Suprapubic skin (tissue), 4 donors: ENCODE measurements around the gene NDFIP1.

ENCODE experiments used
- EP300 ChIP-seq: sonication (generic); formaldehyde crosslinking; IDR thresholded peaks from one replicate; pipeline ENCODE4 v1.6.1; 2017; ENCODE audit warnings: antibody characterized with exemption
- POLR2A ChIP-seq, 2 donors: fragments of 450-650 bp; IDR thresholded peaks; one replicate each; pipeline ENCODE4 v1.6.1; 2017; ENCODE audit warnings: antibody characterized with exemption in 2 of 2, mild to moderate bottlenecking in 2 of 2, moderate library complexity in 2 of 2
- POLR2AphosphoS5 ChIP-seq, 3 donors: sonication (generic); formaldehyde crosslinking; IDR thresholded peaks; one replicate each; pipeline ENCODE4 v1.6.1; 2017; ENCODE audit warnings: antibody characterized with exemption in 3 of 3
- TF ChIP-seq, protein P1 (sequence below), 2 donors: fragments of 200-600 bp in 1 of 2; fragments of 450-650 bp in 1 of 2; sonication (generic) in 1 of 2; IDR thresholded peaks; one replicate each; pipeline ENCODE4 v1.5.1; 2016 to 2019; ENCODE audit warnings: antibody characterized with exemption in 2 of 2, mild to moderate bottlenecking in 1 of 2, moderate library complexity in 1 of 2

GRCh38 chr5:142108432-142109330 lies at the start of gene NDFIP1:
- TF ChIP-seq POLR2A (IDR thresholded peaks at IDR 0.05) (peak in 1 of 2 donors; percentile 84), EP300 (no peak), POLR2AphosphoS5 (IDR thresholded peaks at IDR 0.05) (peak in 2 of 3 donors; percentile 48 to 75)
- TF ChIP-seq, protein P1, sequence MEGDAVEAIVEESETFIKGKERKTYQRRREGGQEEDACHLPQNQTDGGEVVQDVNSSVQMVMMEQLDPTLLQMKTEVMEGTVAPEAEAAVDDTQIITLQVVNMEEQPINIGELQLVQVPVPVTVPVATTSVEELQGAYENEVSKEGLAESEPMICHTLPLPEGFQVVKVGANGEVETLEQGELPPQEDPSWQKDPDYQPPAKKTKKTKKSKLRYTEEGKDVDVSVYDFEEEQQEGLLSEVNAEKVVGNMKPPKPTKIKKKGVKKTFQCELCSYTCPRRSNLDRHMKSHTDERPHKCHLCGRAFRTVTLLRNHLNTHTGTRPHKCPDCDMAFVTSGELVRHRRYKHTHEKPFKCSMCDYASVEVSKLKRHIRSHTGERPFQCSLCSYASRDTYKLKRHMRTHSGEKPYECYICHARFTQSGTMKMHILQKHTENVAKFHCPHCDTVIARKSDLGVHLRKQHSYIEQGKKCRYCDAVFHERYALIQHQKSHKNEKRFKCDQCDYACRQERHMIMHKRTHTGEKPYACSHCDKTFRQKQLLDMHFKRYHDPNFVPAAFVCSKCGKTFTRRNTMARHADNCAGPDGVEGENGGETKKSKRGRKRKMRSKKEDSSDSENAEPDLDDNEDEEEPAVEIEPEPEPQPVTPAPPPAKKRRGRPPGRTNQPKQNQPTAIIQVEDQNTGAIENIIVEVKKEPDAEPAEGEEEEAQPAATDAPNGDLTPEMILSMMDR (IDR thresholded peaks at IDR 0.05): no peak
